Natural killer cell (primary cell): Measurements from ENCODE around the gene PPP1R26. TPM values are rescaled to one million over a fixed set of nuclear protein-coding genes. Genes with fewer than 3 reads are reported as not detected.

ENCODE experiments used
- ATAC-seq, 3 donors: fragments of 150-1000 bp in 2 of 3; fragments of 200-7000 bp in 1 of 3; cut with Tn5 transposase; 1 replicate in 1 of 3; 2 replicates in 2 of 3; pipeline ENCODE4 v1.10.0; 2021; ENCODE audit warnings: mild to moderate bottlenecking in 2 of 3, moderate library complexity in 2 of 3
- DNase-seq, 2 donors: peaks; one replicate each; pipeline versions ENCODE4 v3.0.0 to v3.0.0-alpha.2; 2013 to 2021; ENCODE audit warnings: mixed read lengths in 1 of 2
- H3K27ac ChIP-seq: one replicate; pipeline ENCODE4 v1.5.1; 2013; ENCODE audit warnings: mild to moderate bottlenecking, low read length
- H3K27me3 ChIP-seq: one replicate; pipeline ENCODE4 v1.6.1; 2013; ENCODE audit warnings: low read length; ENCODE audit not compliant: control insufficient read depth, insufficient read depth
- H3K36me3 ChIP-seq: one replicate; pipeline ENCODE4 v1.6.1; 2013; ENCODE audit warnings: low read length; ENCODE audit not compliant: control insufficient read depth, insufficient read depth
- H3K4me1 ChIP-seq: one replicate; pipeline ENCODE4 v1.6.1; 2013; ENCODE audit warnings: low read length; ENCODE audit not compliant: control insufficient read depth, insufficient read depth
- H3K4me3 ChIP-seq: one replicate; pipeline ENCODE4 v1.5.1; 2013; ENCODE audit warnings: low read length
- H3K9me3 ChIP-seq: one replicate; pipeline ENCODE4 v1.6.1; 2013; ENCODE audit warnings: low read length; ENCODE audit not compliant: control insufficient read depth, insufficient read depth
- H3K27ac Mint-ChIP-seq, 2 donors: one replicate each; pipeline ENCODE4 v1.8.0; 2022; ENCODE audit warnings: mild to moderate bottlenecking in 2 of 2, mixed read lengths in 2 of 2, moderate library complexity in 1 of 2
- H3K27me3 Mint-ChIP-seq, 2 donors: one replicate each; pipeline ENCODE4 v1.8.0; 2022; ENCODE audit warnings: low read depth in 2 of 2, mixed read lengths in 2 of 2
- H3K36me3 Mint-ChIP-seq: one replicate; pipeline ENCODE4 v1.8.0; 2022; ENCODE audit warnings: mixed read lengths
- H3K4me1 Mint-ChIP-seq, 2 donors: one replicate each; pipeline ENCODE4 v1.8.0; 2022; ENCODE audit warnings: mixed read lengths in 2 of 2
- H3K4me3 Mint-ChIP-seq: one replicate; pipeline ENCODE4 v1.8.0; 2022; ENCODE audit warnings: mild to moderate bottlenecking, moderate library complexity, mixed read lengths
- H3K9me3 Mint-ChIP-seq, 2 donors: one replicate each; pipeline ENCODE4 v1.8.0; 2022; ENCODE audit warnings: mixed read lengths in 2 of 2
- CTCF ChIP-seq: fragments of 200-600 bp; IDR thresholded peaks from one replicate; pipeline ENCODE4 v1.8.0; 2022; ENCODE audit warnings: antibody characterized with exemption
- WGBS: methylation state at CpG from one replicate; pipeline ENCODE4 v1.1.7; 2013; ENCODE audit warnings: missing lambda C conversion rate; ENCODE audit not compliant: insufficient coverage; 5-methylcytosine and 5-hydroxymethylcytosine counted together
- intact Hi-C: fragments of 100-400 bp; cut with micrococcal nuclease; formaldehyde crosslinking; loops from one replicate; pipeline ENCODE4 v1.14.2; 2022
- total RNA-seq, 4 donors: library from RNA; stranded (reverse); fragments of 120-200 nt in 1 of 4; gene quantifications; one replicate each; pipeline versions ENCODE4 v1.2.3 to v1.2.4, GENCODE V29; 2013 to 2022

Gene PPP1R26
- total RNA-seq, 3 donors from 2014 or later (not counting 1 experiment from before 2014, with no cell fraction given) = 3.2 to 5.3 (median 3.6) TPM

- H3K4me1 Mint-ChIP-seq = no peaks in the 10 kb centered on the region
- H3K4me3 ChIP-seq = no peak overlapping the region
- H3K36me3 Mint-ChIP-seq = no peaks in the 10 kb centered on the region
- H3K36me3 ChIP-seq = peaks cover 5% of the 10 kb centered on the region
- H3K4me1 ChIP-seq = no peaks in the 10 kb centered on the region
- no peak overlapping the region for H3K27ac ChIP-seq
- no peaks in the 10 kb centered on the region for H3K9me3 ChIP-seq
- H3K27me3 Mint-ChIP-seq = no peaks in the 10 kb centered on the region
- WGBS = 83% methylated on average over 18 of the region's 18 CpGs
- ATAC-seq = no peak
- intact Hi-C loops = no loop called here
- no peak overlapping the region for H3K4me3 Mint-ChIP-seq
- H3K9me3 Mint-ChIP-seq = no peaks in the 10 kb centered on the region
- TF ChIP-seq CTCF = no peak
- no peak overlapping the region for H3K27ac Mint-ChIP-seq
- DNase-seq = no peak
- H3K27me3 ChIP-seq = no peaks in the 10 kb centered on the region
Measured at GRCh38 chr9:135489188-135489906, 9.8 kb downstream of the PPP1R26 start.

- H3K27ac Mint-ChIP-seq = no peak overlapping the region
- ATAC-seq (no peak), DNase-seq (no peak)
- H3K27me3 ChIP-seq = no peaks in the 10 kb centered on the region
- intact Hi-C loops = no loop called here
- H3K36me3 Mint-ChIP-seq = no peaks in the 10 kb centered on the region
- TF ChIP-seq CTCF = no peak
- WGBS = 91% methylated on average over 15 of the region's 16 CpGs
- H3K36me3 ChIP-seq = peaks cover 3% of the 10 kb centered on the region
- no peak overlapping the region for H3K4me3 Mint-ChIP-seq
- no peaks in the 10 kb centered on the region for H3K4me1 Mint-ChIP-seq
- H3K9me3 Mint-ChIP-seq = no peaks in the 10 kb centered on the region
- H3K27ac ChIP-seq = no peak overlapping the region
- H3K27me3 Mint-ChIP-seq = no peaks in the 10 kb centered on the region
- H3K4me3 ChIP-seq = no peak overlapping the region
- no peaks in the 10 kb centered on the region for H3K9me3 ChIP-seq
- no peaks in the 10 kb centered on the region for H3K4me1 ChIP-seq
Measured at GRCh38 chr9:135490166-135490870, 10.7 kb downstream of the PPP1R26 start.

- intact Hi-C loops = no loop called here
- no peak overlapping the region for H3K4me3 Mint-ChIP-seq
- no peaks in the 10 kb centered on the region for H3K4me1 Mint-ChIP-seq
- H3K9me3 Mint-ChIP-seq = no peaks in the 10 kb centered on the region
- TF ChIP-seq CTCF = no peak
- H3K36me3 ChIP-seq = no peaks in the 10 kb centered on the region
- WGBS = 91% methylated on average over 18 of the region's 18 CpGs
- DNase-seq = no peak
- no peaks in the 10 kb centered on the region for H3K27me3 ChIP-seq
- H3K9me3 ChIP-seq = no peaks in the 10 kb centered on the region
- H3K4me3 ChIP-seq = no peak overlapping the region
- no peaks in the 10 kb centered on the region for H3K36me3 Mint-ChIP-seq
- H3K27ac Mint-ChIP-seq = no peak overlapping the region
- no peaks in the 10 kb centered on the region for H3K27me3 Mint-ChIP-seq
- H3K4me1 ChIP-seq = no peaks in the 10 kb centered on the region
- H3K27ac ChIP-seq = no peak overlapping the region
- ATAC-seq = no peak
Measured at GRCh38 chr9:135490980-135491464, 11.4 kb downstream of the PPP1R26 start.
